Measurements from ENCODE around the gene CDC25B.
"Not testable (repeated sequence)": the region's sequence is repeated elsewhere in the genome, so short reads cannot be mapped to it uniquely, and the experiment has no call there.

Gene CDC25B

DNA sequence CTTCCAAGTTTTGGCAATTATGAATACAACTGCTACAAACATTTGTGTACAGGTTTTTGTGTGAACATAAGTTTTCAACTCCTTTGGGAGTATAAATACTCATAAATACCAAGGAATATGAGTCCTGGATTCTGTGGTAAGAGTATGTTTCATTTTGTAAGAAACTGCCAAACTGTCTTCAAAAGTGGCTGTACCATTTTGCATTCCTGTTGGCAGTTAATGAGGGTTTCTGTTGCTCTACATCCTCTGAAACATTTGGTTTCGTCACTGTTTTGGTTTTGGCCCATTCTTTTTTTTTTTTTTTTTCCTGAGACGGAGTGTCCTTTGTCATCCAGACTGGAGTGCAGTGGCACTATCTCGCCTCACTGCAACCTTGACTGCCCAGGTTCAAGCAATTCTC, 32.7 kb downstream of the CDC25B start:
- Histone ChIP-seq H4K20me1 (ENCODE audit: insufficient read depth, low read length, poor library complexity, severe bottlenecking) (no peaks in the 10 kb centered on the region), H3K4me3 (ENCODE audit: low read length, poor library complexity, severe bottlenecking) (no peak overlapping the region), H3F3A (ENCODE audit: low read depth) (no peaks in the 10 kb centered on the region), H3K9me2 (replicated peaks; ENCODE audit: low read depth, low read length) (no peaks in the 10 kb centered on the region), H3K4me2 (ENCODE audit: low read depth, low read length, poor library complexity, severe bottlenecking) (no peak overlapping the region), H3K79me2 (ENCODE audit: insufficient read depth, low read length) (no peaks in the 10 kb centered on the region), H3K9ac (ENCODE audit: low read depth, low read length, poor library complexity, severe bottlenecking) (no peak overlapping the region), H3K36me3 (ENCODE audit: insufficient read depth, low read length) (no peaks in the 10 kb centered on the region), H3K27me3 (ENCODE audit: insufficient read depth, low read length, poor library complexity, severe bottlenecking) (no peaks in the 10 kb centered on the region), H2AFZ (ENCODE audit: low read length) (no peak overlapping the region), H3K4me1 (ENCODE audit: insufficient read depth, low read length, poor library complexity, severe bottlenecking) (peaks cover 5% of the 10 kb centered on the region), H3K9me3 (ENCODE audit: insufficient read depth, low read depth, low read length) (no peaks in the 10 kb centered on the region)
- TF ChIP-seq, protein P1, sequence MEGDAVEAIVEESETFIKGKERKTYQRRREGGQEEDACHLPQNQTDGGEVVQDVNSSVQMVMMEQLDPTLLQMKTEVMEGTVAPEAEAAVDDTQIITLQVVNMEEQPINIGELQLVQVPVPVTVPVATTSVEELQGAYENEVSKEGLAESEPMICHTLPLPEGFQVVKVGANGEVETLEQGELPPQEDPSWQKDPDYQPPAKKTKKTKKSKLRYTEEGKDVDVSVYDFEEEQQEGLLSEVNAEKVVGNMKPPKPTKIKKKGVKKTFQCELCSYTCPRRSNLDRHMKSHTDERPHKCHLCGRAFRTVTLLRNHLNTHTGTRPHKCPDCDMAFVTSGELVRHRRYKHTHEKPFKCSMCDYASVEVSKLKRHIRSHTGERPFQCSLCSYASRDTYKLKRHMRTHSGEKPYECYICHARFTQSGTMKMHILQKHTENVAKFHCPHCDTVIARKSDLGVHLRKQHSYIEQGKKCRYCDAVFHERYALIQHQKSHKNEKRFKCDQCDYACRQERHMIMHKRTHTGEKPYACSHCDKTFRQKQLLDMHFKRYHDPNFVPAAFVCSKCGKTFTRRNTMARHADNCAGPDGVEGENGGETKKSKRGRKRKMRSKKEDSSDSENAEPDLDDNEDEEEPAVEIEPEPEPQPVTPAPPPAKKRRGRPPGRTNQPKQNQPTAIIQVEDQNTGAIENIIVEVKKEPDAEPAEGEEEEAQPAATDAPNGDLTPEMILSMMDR (conservative IDR thresholded peaks at IDR 0.05; ENCODE audit: low read length): no peak
- no peak for TF ChIP-seq EZH2phosphoT487 (IDR thresholded peaks at IDR 0.05; ENCODE audit: borderline replicate concordance)

DNA sequence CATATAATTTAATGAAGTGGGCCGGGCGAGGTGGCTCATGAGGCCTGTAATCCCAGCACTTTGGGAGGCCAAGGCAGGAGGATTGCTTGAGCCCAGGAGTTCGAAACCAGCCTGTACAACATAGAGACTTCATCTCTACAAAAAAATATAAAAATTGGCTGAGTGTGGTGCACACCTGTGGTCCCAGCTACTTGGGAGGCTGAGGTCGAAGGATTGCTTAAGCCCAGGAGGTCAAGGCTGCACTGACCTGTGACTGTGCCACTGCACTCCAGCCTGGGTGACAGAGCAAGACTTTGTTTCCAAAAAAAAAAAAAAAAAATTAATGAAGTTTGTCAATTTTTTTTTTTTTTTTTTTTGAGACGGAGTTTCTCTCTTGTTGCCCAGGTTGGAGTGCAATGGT, 33.8 kb downstream of the CDC25B start:
- not testable (repeated sequence) for H3K9me2 ChIP-seq (replicated peaks; ENCODE audit: low read depth, low read length); H3K9ac ChIP-seq (ENCODE audit: low read depth, low read length, poor library complexity, severe bottlenecking); H3K36me3 ChIP-seq (ENCODE audit: insufficient read depth, low read length); H3K4me1 ChIP-seq (ENCODE audit: insufficient read depth, low read length, poor library complexity, severe bottlenecking); H3K27me3 ChIP-seq (ENCODE audit: insufficient read depth, low read length, poor library complexity, severe bottlenecking); H2AFZ ChIP-seq (ENCODE audit: low read length); H4K20me1 ChIP-seq (ENCODE audit: insufficient read depth, low read length, poor library complexity, severe bottlenecking); H3K9me3 ChIP-seq (ENCODE audit: insufficient read depth, low read depth, low read length); H3K4me3 ChIP-seq (ENCODE audit: low read length, poor library complexity, severe bottlenecking); H3K4me2 ChIP-seq (ENCODE audit: low read depth, low read length, poor library complexity, severe bottlenecking); H3K79me2 ChIP-seq (ENCODE audit: insufficient read depth, low read length); H3F3A ChIP-seq (ENCODE audit: low read depth)

DNA sequence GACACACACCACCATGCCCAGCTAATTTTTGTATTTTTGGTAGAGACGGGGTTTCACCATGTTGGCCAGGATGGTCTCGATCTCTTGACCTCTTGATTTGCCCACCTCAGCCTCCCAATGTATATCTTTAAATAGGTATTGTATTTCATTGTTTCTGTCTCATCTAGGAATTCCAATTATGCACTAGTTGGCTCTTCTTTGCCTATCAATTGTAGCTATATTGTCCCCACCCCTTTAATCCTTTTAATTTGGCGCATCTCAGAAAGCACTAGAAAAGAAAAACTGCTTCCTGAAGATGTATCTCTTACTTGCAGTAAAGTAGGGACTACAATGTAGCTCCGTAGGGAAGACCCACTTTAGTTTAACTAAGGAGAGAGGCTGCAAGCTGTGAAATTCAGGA, 40.0 kb downstream of the CDC25B start:
- Histone ChIP-seq H3K4me3 (ENCODE audit: low read length, poor library complexity, severe bottlenecking) (no peak overlapping the region), H3K4me1 (ENCODE audit: insufficient read depth, low read length, poor library complexity, severe bottlenecking) (peaks cover 9% of the 10 kb centered on the region), H3K27me3 (ENCODE audit: insufficient read depth, low read length, poor library complexity, severe bottlenecking) (no peaks in the 10 kb centered on the region), H3K9me3 (ENCODE audit: insufficient read depth, low read depth, low read length) (no peaks in the 10 kb centered on the region), H3K9ac (ENCODE audit: low read depth, low read length, poor library complexity, severe bottlenecking) (no peak overlapping the region), H3K4me2 (ENCODE audit: low read depth, low read length, poor library complexity, severe bottlenecking) (no peak overlapping the region), H3K9me2 (replicated peaks; ENCODE audit: low read depth, low read length) (no peaks in the 10 kb centered on the region), H3F3A (ENCODE audit: low read depth) (no peaks in the 10 kb centered on the region), H4K20me1 (ENCODE audit: insufficient read depth, low read length, poor library complexity, severe bottlenecking) (no peaks in the 10 kb centered on the region), H3K79me2 (ENCODE audit: insufficient read depth, low read length) (no peaks in the 10 kb centered on the region), H2AFZ (ENCODE audit: low read length) (no peak overlapping the region), H3K36me3 (ENCODE audit: insufficient read depth, low read length) (no peaks in the 10 kb centered on the region)
- TF ChIP-seq, protein P1 (conservative IDR thresholded peaks at IDR 0.05; ENCODE audit: low read length): no peak
- no peak for TF ChIP-seq EZH2phosphoT487 (IDR thresholded peaks at IDR 0.05; ENCODE audit: borderline replicate concordance)

DNA sequence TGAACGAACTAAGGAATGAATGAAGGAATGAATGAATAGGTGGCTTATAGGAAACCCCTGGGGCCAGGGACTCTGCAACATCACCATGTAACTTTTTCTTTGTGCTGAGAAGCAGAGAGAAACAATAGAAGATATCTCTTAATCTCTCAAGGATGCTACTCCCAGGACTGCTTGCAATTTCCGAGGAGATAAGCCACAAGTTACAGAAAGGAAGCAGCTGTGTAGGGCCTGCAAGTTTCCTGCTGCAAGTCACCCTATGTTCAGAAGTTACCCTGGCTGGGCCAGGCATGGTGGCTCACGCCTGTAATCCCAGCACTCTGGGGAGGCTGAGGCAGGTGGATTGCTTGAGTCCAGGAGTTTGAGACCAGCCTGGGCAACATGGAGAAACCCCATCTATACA, 43.2 kb downstream of the CDC25B start:
- no peaks in the 10 kb centered on the region for H3F3A ChIP-seq (ENCODE audit: low read depth)
- H3K27me3 ChIP-seq (ENCODE audit: insufficient read depth, low read length, poor library complexity, severe bottlenecking): no peaks in the 10 kb centered on the region
- no peaks in the 10 kb centered on the region for H3K79me2 ChIP-seq (ENCODE audit: insufficient read depth, low read length)
- H3K4me2 ChIP-seq (ENCODE audit: low read depth, low read length, poor library complexity, severe bottlenecking): peak overlapping the region; percentile 55
- no peak for TF ChIP-seq EZH2phosphoT487 (IDR thresholded peaks at IDR 0.05; ENCODE audit: borderline replicate concordance)
- TF ChIP-seq, protein P1 (conservative IDR thresholded peaks at IDR 0.05; ENCODE audit: low read length): no peak
- no peaks in the 10 kb centered on the region for H3K36me3 ChIP-seq (ENCODE audit: insufficient read depth, low read length)
- no peaks in the 10 kb centered on the region for H3K9me2 ChIP-seq (replicated peaks; ENCODE audit: low read depth, low read length)
- H2AFZ ChIP-seq (ENCODE audit: low read length): peak overlapping the region; percentile 10; the same call in 1 of the 2 replicates
- no peak overlapping the region for H3K9ac ChIP-seq (ENCODE audit: low read depth, low read length, poor library complexity, severe bottlenecking)
- no peaks in the 10 kb centered on the region for H3K9me3 ChIP-seq (ENCODE audit: insufficient read depth, low read depth, low read length)
- peak overlapping the region; percentile 14 for H3K4me3 ChIP-seq (ENCODE audit: low read length, poor library complexity, severe bottlenecking)
- H3K4me1 ChIP-seq (ENCODE audit: insufficient read depth, low read length, poor library complexity, severe bottlenecking): peaks cover 9% of the 10 kb centered on the region
- no peaks in the 10 kb centered on the region for H4K20me1 ChIP-seq (ENCODE audit: insufficient read depth, low read length, poor library complexity, severe bottlenecking)

DNA sequence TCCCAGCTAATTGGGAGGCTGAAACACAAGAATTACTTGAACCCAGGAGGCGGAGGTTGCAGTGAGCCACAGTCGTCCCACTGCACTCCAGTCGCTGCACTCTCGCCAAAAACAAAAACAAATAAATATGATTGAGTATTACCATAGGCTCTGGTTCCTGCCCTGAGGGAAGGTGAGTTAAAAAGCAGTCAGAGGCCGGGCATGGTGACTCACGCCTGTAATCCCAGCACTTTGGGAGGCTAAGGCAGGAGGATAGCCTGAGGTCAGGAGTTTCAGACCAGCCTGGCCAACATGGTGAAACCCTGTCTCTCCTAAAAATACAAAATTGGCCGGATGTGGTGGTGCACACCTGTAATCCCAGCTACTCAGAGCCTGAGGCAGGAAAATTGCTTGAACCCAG, 44.1 kb downstream of the CDC25B start:
- not testable (repeated sequence) for H2AFZ ChIP-seq (ENCODE audit: low read length); H3F3A ChIP-seq (ENCODE audit: low read depth); H3K9ac ChIP-seq (ENCODE audit: low read depth, low read length, poor library complexity, severe bottlenecking); H3K79me2 ChIP-seq (ENCODE audit: insufficient read depth, low read length); H3K4me1 ChIP-seq (ENCODE audit: insufficient read depth, low read length, poor library complexity, severe bottlenecking); H3K36me3 ChIP-seq (ENCODE audit: insufficient read depth, low read length); H3K27me3 ChIP-seq (ENCODE audit: insufficient read depth, low read length, poor library complexity, severe bottlenecking); H4K20me1 ChIP-seq (ENCODE audit: insufficient read depth, low read length, poor library complexity, severe bottlenecking); H3K4me2 ChIP-seq (ENCODE audit: low read depth, low read length, poor library complexity, severe bottlenecking); H3K9me2 ChIP-seq (replicated peaks; ENCODE audit: low read depth, low read length); H3K4me3 ChIP-seq (ENCODE audit: low read length, poor library complexity, severe bottlenecking); H3K9me3 ChIP-seq (ENCODE audit: insufficient read depth, low read depth, low read length)
